H9 (cell line): ENCODE data around the gene ZFY. TPM values are rescaled to one million over a fixed set of nuclear protein-coding genes. Genes with fewer than 3 reads are reported as not detected.

Source experiments
- DNase-seq: peaks from one replicate; pipeline ENCODE4 v3.0.0-alpha.2; 2017
- H2AFZ ChIP-seq: one replicate; pipeline ENCODE4 v1.6.1; 2013; ENCODE audit warnings: mild to moderate bottlenecking, low read length, control low read depth, moderate library complexity
- H2AK5ac ChIP-seq: 2 replicates; pipeline ENCODE4 v1.6.1; 2013; ENCODE audit warnings: low read length, control low read depth, mixed read lengths; ENCODE audit not compliant: insufficient read length
- H2BK120ac ChIP-seq: one replicate; pipeline ENCODE4 v1.6.1; 2013; ENCODE audit warnings: low read depth, mild to moderate bottlenecking, low read length, control low read depth, inconsistent platforms; ENCODE audit not compliant: poor library complexity, severe bottlenecking
- H2BK12ac ChIP-seq: 2 replicates; pipeline ENCODE4 v1.6.1; 2013; ENCODE audit warnings: low read length, control low read depth, mixed read lengths, low read depth; ENCODE audit not compliant: insufficient read length
- H2BK15ac ChIP-seq: 2 replicates; pipeline ENCODE4 v1.6.1; 2013; ENCODE audit warnings: low read depth, low read length, control low read depth
- H2BK20ac ChIP-seq: one replicate; pipeline ENCODE4 v1.6.1; 2013; ENCODE audit warnings: low read depth, mild to moderate bottlenecking, low read length, control low read depth, inconsistent platforms; ENCODE audit not compliant: poor library complexity, severe bottlenecking
- H2BK5ac ChIP-seq: 2 replicates; pipeline ENCODE4 v1.6.1; 2013; ENCODE audit warnings: low read length, control low read depth, mixed read lengths; ENCODE audit not compliant: insufficient read length
- H3K14ac ChIP-seq: 2 replicates; pipeline ENCODE4 v1.6.1; 2013; ENCODE audit warnings: low read length, control low read depth; ENCODE audit not compliant: insufficient read depth
- H3K18ac ChIP-seq: 2 replicates; pipeline ENCODE4 v1.6.1; 2013; ENCODE audit warnings: low read depth, mild to moderate bottlenecking, mixed read lengths, low read length, control low read depth; ENCODE audit not compliant: insufficient read length
- H3K23ac ChIP-seq: 2 replicates; pipeline ENCODE4 v1.6.1; 2013; ENCODE audit warnings: low read length, control low read depth, mixed read lengths, low read depth; ENCODE audit not compliant: insufficient read length
- H3K23me2 ChIP-seq: 2 replicates; pipeline ENCODE4 v1.6.1; 2013; ENCODE audit warnings: low read depth, mild to moderate bottlenecking, mixed read lengths, low read length, control low read depth; ENCODE audit not compliant: insufficient read length, poor library complexity, severe bottlenecking
- H3K27ac ChIP-seq: 2 replicates; pipeline ENCODE4 v1.5.1; 2013; ENCODE audit warnings: low read length, control low read depth, mixed read lengths, low read depth; ENCODE audit not compliant: insufficient read length
- H3K27me3 ChIP-seq: 2 replicates; pipeline ENCODE4 v1.6.1; 2013; ENCODE audit warnings: low read length, control low read depth, inconsistent platforms; ENCODE audit not compliant: insufficient read depth
- H3K4ac ChIP-seq: 2 replicates; pipeline ENCODE4 v1.6.1; 2013; ENCODE audit warnings: low read depth, mild to moderate bottlenecking, control low read depth, inconsistent platforms, low read length, moderate library complexity
- H3K4me1 ChIP-seq: 2 replicates; pipeline ENCODE4 v1.6.1; 2013; ENCODE audit warnings: low read length, control low read depth, inconsistent platforms; ENCODE audit not compliant: insufficient read depth
- H3K4me2 ChIP-seq: 2 replicates; pipeline ENCODE4 v1.6.1; 2013; ENCODE audit warnings: low read length, control low read depth, mixed read lengths; ENCODE audit not compliant: insufficient read length, insufficient read depth
- H3K56ac ChIP-seq: 2 replicates; pipeline ENCODE4 v1.6.1; 2013; ENCODE audit warnings: low read depth, mild to moderate bottlenecking, mixed read lengths, low read length, control low read depth; ENCODE audit not compliant: insufficient read length
- H3K79me1 ChIP-seq: 2 replicates; pipeline ENCODE4 v1.6.1; 2013; ENCODE audit warnings: low read depth, mild to moderate bottlenecking, moderate library complexity, low read length, control low read depth, inconsistent platforms; ENCODE audit not compliant: insufficient read depth, poor library complexity, severe bottlenecking
- H3K79me2 ChIP-seq: 2 replicates; pipeline ENCODE4 v1.6.1; 2013; ENCODE audit warnings: low read length, control low read depth, inconsistent platforms; ENCODE audit not compliant: insufficient read depth
- H3K9ac ChIP-seq: 2 replicates; pipeline ENCODE4 v1.6.1; 2013; ENCODE audit warnings: low read length, control low read depth, mixed read lengths; ENCODE audit not compliant: insufficient read length; ENCODE audit errors: extremely low read depth
- H3K9me3 ChIP-seq: one replicate; pipeline ENCODE4 v1.6.1; 2013; ENCODE audit warnings: low read depth, low read length, inconsistent platforms; ENCODE audit not compliant: control insufficient read depth
- H3T11ph ChIP-seq: one replicate; pipeline ENCODE4 v1.6.1; 2013; ENCODE audit warnings: mild to moderate bottlenecking, low read length, control low read depth, inconsistent platforms
- H4K20me1 ChIP-seq: one replicate; pipeline ENCODE4 v1.6.1; 2013; ENCODE audit not compliant: control insufficient read depth, insufficient read length, insufficient read depth
- H4K5ac ChIP-seq: 2 replicates; pipeline ENCODE4 v1.6.1; 2013; ENCODE audit warnings: low read depth, mild to moderate bottlenecking, mixed read lengths, low read length, control low read depth; ENCODE audit not compliant: insufficient read length
- H4K8ac ChIP-seq: replicated peaks from 2 replicates; pipeline ENCODE4 v1.6.1; 2013; ENCODE audit warnings: low read length, control low read depth, mixed read lengths, low read depth; ENCODE audit not compliant: insufficient read length
- H4K91ac ChIP-seq: 2 replicates; pipeline ENCODE4 v1.6.1; 2013; ENCODE audit warnings: low read depth, mild to moderate bottlenecking, moderate library complexity, mixed read lengths, low read length, control low read depth; ENCODE audit not compliant: insufficient read length
- H3K27ac Mint-ChIP-seq, 3 experiments: 2 replicates in 2 of 3; 3 replicates in 1 of 3; pipeline ENCODE4 v1.8.0; 2020 to 2021; ENCODE audit warnings: mixed read lengths in 3 of 3, mild to moderate bottlenecking in 1 of 3, moderate library complexity in 1 of 3
- H3K27me3 Mint-ChIP-seq: 2 replicates; pipeline ENCODE4 v1.8.0; 2021; ENCODE audit warnings: low read depth, mild to moderate bottlenecking, moderate library complexity, mixed read lengths
- H3K36me3 Mint-ChIP-seq, 3 experiments: 2 replicates in 2 of 3; 3 replicates in 1 of 3; pipeline ENCODE4 v1.8.0; 2020 to 2021; ENCODE audit warnings: low read depth in 3 of 3, mixed read lengths in 3 of 3; ENCODE audit not compliant: insufficient read depth in 1 of 3
- H3K4me1 Mint-ChIP-seq, 2 experiments: 2 replicates each; pipeline ENCODE4 v1.8.0; 2020; ENCODE audit warnings: mixed read lengths in 2 of 2
- H3K4me3 Mint-ChIP-seq, 2 experiments: 2 replicates in 1 of 2; 3 replicates in 1 of 2; pipeline ENCODE4 v1.8.0; 2020 to 2021; ENCODE audit warnings: mild to moderate bottlenecking in 2 of 2, mixed read lengths in 2 of 2, moderate library complexity in 1 of 2
- H3K9me3 Mint-ChIP-seq, 2 experiments: 2 replicates in 1 of 2; 3 replicates in 1 of 2; pipeline ENCODE4 v1.8.0; 2020; ENCODE audit warnings: mild to moderate bottlenecking in 2 of 2, mixed read lengths in 2 of 2, moderate library complexity in 1 of 2
- CTCF ChIP-seq: fragments of 200-600 bp; sonication (generic); conservative IDR thresholded peaks from 3 replicates; pipeline ENCODE4 v1.8.0; 2021; ENCODE audit warnings: antibody characterized with exemption, mild to moderate bottlenecking
- WGBS: extraction: QIAGEN DNeasy Blood & Tissue Kit; methylation state at CpG from one replicate; pipeline ENCODE4 v1.1.7; 2013; ENCODE audit warnings: missing lambda C conversion rate, low lambda C conversion rate, mixed read lengths; ENCODE audit not compliant: insufficient read length; ENCODE audit errors: extremely low coverage; 5-methylcytosine and 5-hydroxymethylcytosine counted together
- total RNA-seq: library from RNA; stranded (reverse); gene quantifications from 2 replicates; pipeline ENCODE4 v1.2.1, GENCODE V29; 2021

ZFY gene
- total RNA-seq, 1 experiment from 2014 or later: not detected

- DNase-seq: no peak
- H3K14ac ChIP-seq: no peak overlapping the region
- no peaks in the 10 kb centered on the region for H3K27me3 ChIP-seq
- H3K9me3 ChIP-seq: no peaks in the 10 kb centered on the region
- H2BK120ac ChIP-seq: no peak overlapping the region
- H3T11ph ChIP-seq: no peak overlapping the region
- H4K20me1 ChIP-seq: no peaks in the 10 kb centered on the region
- no peak overlapping the region for H2BK15ac ChIP-seq
- no peak overlapping the region for H4K5ac ChIP-seq
- no peak overlapping the region for H3K23ac ChIP-seq
- no peak overlapping the region for H4K8ac ChIP-seq
- H2BK20ac ChIP-seq: no peak overlapping the region
- no peak for TF ChIP-seq CTCF
- no peak overlapping the region for H2BK12ac ChIP-seq
- Mint-ChIP-seq H3K27ac (no peak overlapping the region), H3K27me3 (no peaks in the 10 kb centered on the region), H3K36me3 (no peaks in the 10 kb centered on the region), H3K4me3 (no peak overlapping the region), H3K9me3 (no peaks in the 10 kb centered on the region), H3K4me1 (no peaks in the 10 kb centered on the region)
- no peak overlapping the region for H3K56ac ChIP-seq
- H3K79me2 ChIP-seq: no peaks in the 10 kb centered on the region
- H4K91ac ChIP-seq: no peak overlapping the region
- H3K27ac ChIP-seq: no peak overlapping the region
- no CpG with 5 or more reads among the region's 1 CpG for WGBS
- H3K9ac ChIP-seq: no peak overlapping the region
- no peaks in the 10 kb centered on the region for H3K4me1 ChIP-seq
- H3K4ac ChIP-seq: no peak overlapping the region
- no peak overlapping the region for H2AK5ac ChIP-seq
- H3K18ac ChIP-seq: no peak overlapping the region
- no peaks in the 10 kb centered on the region for H3K23me2 ChIP-seq
- H2BK5ac ChIP-seq: no peak overlapping the region
- H2AFZ ChIP-seq: no peak overlapping the region
- no peaks in the 10 kb centered on the region for H3K79me1 ChIP-seq
- no peak overlapping the region for H3K4me2 ChIP-seq
Observed at GRCh38 chrY:2964814-2965213, 29.6 kb downstream of the ZFY start.
